ENCODE measurements around the gene RAG1. TPM values are rescaled to one million over a fixed set of nuclear protein-coding genes. Genes with fewer than 3 reads are reported as not detected.

Gene RAG1
- polyA plus RNA-seq, 1 donor from 2014 or later: 0.16 TPM

GRCh38 chr11:36588099-36588498 is 20.3 kb downstream of the RAG1 start:
- H4K20me1 ChIP-seq (ENCODE audit: insufficient read depth): no peaks in the 10 kb centered on the region
- H3K27me3 ChIP-seq (ENCODE audit: insufficient read depth, low read depth, low read length): peaks cover 33% of the 10 kb centered on the region
- no peaks in the 10 kb centered on the region for H3F3A ChIP-seq (ENCODE audit: insufficient read depth, low read length, poor library complexity, severe bottlenecking)
- no peaks in the 10 kb centered on the region for H3K79me2 ChIP-seq (replicated peaks; ENCODE audit: insufficient read depth, low read length)
- no peaks in the 10 kb centered on the region for H3K36me3 ChIP-seq (ENCODE audit: insufficient read depth, low read length)
- H3K27ac ChIP-seq (ENCODE audit: low read length): no peak overlapping the region
- no peak for TF ChIP-seq SMC3 (conservative IDR thresholded peaks at IDR 0.05; ENCODE audit: poor library complexity)
- no peak for TF ChIP-seq CTCF (IDR thresholded peaks at IDR 0.05; ENCODE audit: poor library complexity, severe bottlenecking)
- TF ChIP-seq TAF1 (IDR thresholded peaks at IDR 0.05; ENCODE audit: low read depth): no peak
- TF ChIP-seq MXI1 (conservative IDR thresholded peaks at IDR 0.05; ENCODE audit: poor library complexity, severe bottlenecking): no peak
- TF ChIP-seq POLR2AphosphoS5 (IDR thresholded peaks at IDR 0.05): no peak
- no peak for TF ChIP-seq RAD21 (conservative IDR thresholded peaks at IDR 0.05)
- no peak for TF ChIP-seq REST (IDR thresholded peaks at IDR 0.05; ENCODE audit: borderline replicate concordance)
- TF ChIP-seq EZH2 (IDR thresholded peaks at IDR 0.05; ENCODE audit: borderline replicate concordance, insufficient read depth, low read length, poor library complexity, severe bottlenecking): no peak
- TF ChIP-seq EP300 (conservative IDR thresholded peaks at IDR 0.05; ENCODE audit: poor library complexity, severe bottlenecking): no peak
- no peak overlapping the region for H3K4me2 ChIP-seq (ENCODE audit: low read length)
- no peak overlapping the region for H3K9ac ChIP-seq (ENCODE audit: low read length)
- no peak overlapping the region for H2AFZ ChIP-seq (ENCODE audit: low read depth, low read length)
- H3K9me2 ChIP-seq (ENCODE audit: insufficient read depth, low read length): no peaks in the 10 kb centered on the region
- no peak overlapping the region for H3K4me3 ChIP-seq (ENCODE audit: low read length)
- no peaks in the 10 kb centered on the region for H3K9me3 ChIP-seq (ENCODE audit: low read length)

- H3K27ac ChIP-seq (ENCODE audit: low read length): no peak overlapping the region
- H3K4me2 ChIP-seq (ENCODE audit: low read length): no peak overlapping the region
- H2AFZ ChIP-seq (ENCODE audit: low read depth, low read length): no peak overlapping the region
- H3K27me3 ChIP-seq (ENCODE audit: insufficient read depth, low read depth, low read length): peaks cover 33% of the 10 kb centered on the region
- H3K9ac ChIP-seq (ENCODE audit: low read length): no peak overlapping the region
- H3K79me2 ChIP-seq (replicated peaks; ENCODE audit: insufficient read depth, low read length): peaks cover 5% of the 10 kb centered on the region
- H3K4me3 ChIP-seq (ENCODE audit: low read length): no peak overlapping the region
- H3F3A ChIP-seq (ENCODE audit: insufficient read depth, low read length, poor library complexity, severe bottlenecking): no peaks in the 10 kb centered on the region
- H4K20me1 ChIP-seq (ENCODE audit: insufficient read depth): no peaks in the 10 kb centered on the region
- H3K9me2 ChIP-seq (ENCODE audit: insufficient read depth, low read length): no peaks in the 10 kb centered on the region
- TF ChIP-seq EZH2 (IDR thresholded peaks at IDR 0.05; ENCODE audit: borderline replicate concordance, insufficient read depth, low read length, poor library complexity, severe bottlenecking): no peak
- no peak for TF ChIP-seq RAD21 (conservative IDR thresholded peaks at IDR 0.05)
- no peak for TF ChIP-seq POLR2AphosphoS5 (IDR thresholded peaks at IDR 0.05)
- TF ChIP-seq MXI1 (conservative IDR thresholded peaks at IDR 0.05; ENCODE audit: poor library complexity, severe bottlenecking): no peak
- no peak for TF ChIP-seq CTCF (IDR thresholded peaks at IDR 0.05; ENCODE audit: poor library complexity, severe bottlenecking)
- TF ChIP-seq REST (IDR thresholded peaks at IDR 0.05; ENCODE audit: borderline replicate concordance): no peak
- no peak for TF ChIP-seq SMC3 (conservative IDR thresholded peaks at IDR 0.05; ENCODE audit: poor library complexity)
- no peak for TF ChIP-seq TAF1 (IDR thresholded peaks at IDR 0.05; ENCODE audit: low read depth)
- no peak for TF ChIP-seq EP300 (conservative IDR thresholded peaks at IDR 0.05; ENCODE audit: poor library complexity, severe bottlenecking)
- H3K9me3 ChIP-seq (ENCODE audit: low read length): no peaks in the 10 kb centered on the region
- no peaks in the 10 kb centered on the region for H3K36me3 ChIP-seq (ENCODE audit: insufficient read depth, low read length)
Observed at GRCh38 chr11:36590513-36590912, 22.7 kb downstream of the RAG1 start.
